Osteocyte (in vitro differentiated cells): Measurements from ENCODE around the gene NRXN3. TPM values are rescaled to one million over a fixed set of nuclear protein-coding genes. Genes with fewer than 3 reads are reported as not detected.

Source experiments
- DNase-seq: peaks from one replicate; pipeline ENCODE4 v3.0.0; 2021; ENCODE audit warnings: mixed read lengths; ENCODE audit not compliant: unreplicated experiment; ENCODE audit errors: extremely low spot score
- H3K27ac Mint-ChIP-seq: one replicate; pipeline ENCODE4 v1.8.0; 2021; ENCODE audit warnings: mild to moderate bottlenecking, mixed read lengths; ENCODE audit not compliant: unreplicated experiment
- H3K27me3 Mint-ChIP-seq: one replicate; pipeline ENCODE4 v1.8.0; 2021; ENCODE audit warnings: mixed read lengths; ENCODE audit not compliant: unreplicated experiment
- H3K36me3 Mint-ChIP-seq: one replicate; pipeline ENCODE4 v1.8.0; 2021; ENCODE audit warnings: mixed read lengths; ENCODE audit not compliant: unreplicated experiment
- H3K4me1 Mint-ChIP-seq: one replicate; pipeline ENCODE4 v1.8.0; 2021; ENCODE audit warnings: mixed read lengths; ENCODE audit not compliant: unreplicated experiment
- H3K4me3 Mint-ChIP-seq: one replicate; pipeline ENCODE4 v1.8.0; 2021; ENCODE audit warnings: mild to moderate bottlenecking, moderate library complexity, mixed read lengths; ENCODE audit not compliant: unreplicated experiment
- H3K9me3 Mint-ChIP-seq: one replicate; pipeline ENCODE4 v1.8.0; 2021; ENCODE audit warnings: mixed read lengths; ENCODE audit not compliant: unreplicated experiment
- total RNA-seq: library from RNA; stranded (reverse); gene quantifications from 2 replicates; pipeline ENCODE4 v1.2.1, GENCODE V29; 2021
- TF ChIP-seq, protein P1 (sequence below): fragments of 200-600 bp; sonication (generic); IDR thresholded peaks from 2 replicates; pipeline ENCODE4 v1.5.0; 2021; ENCODE audit warnings: antibody characterized with exemption, mild to moderate bottlenecking, moderate library complexity

Gene NRXN3
- total RNA-seq, 1 donor from 2014 or later: 26.5 TPM

DNA sequence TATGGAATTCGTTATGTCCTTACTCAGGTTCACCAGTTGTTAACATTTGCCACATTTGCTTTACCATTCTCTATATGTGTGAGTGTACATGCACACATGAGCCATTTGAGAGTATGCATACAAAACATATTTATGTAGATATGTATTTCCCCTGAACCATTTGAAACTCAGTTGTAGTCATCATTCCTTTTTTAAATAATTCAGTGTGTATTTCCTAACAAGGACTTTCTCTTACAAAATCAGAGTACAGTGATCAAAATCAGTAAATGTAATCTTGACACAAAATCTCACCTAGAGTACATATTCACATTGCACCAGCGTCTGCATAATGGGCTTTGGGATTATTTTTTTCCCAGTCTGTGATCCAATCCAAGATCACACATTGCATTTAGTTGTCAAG, 1656.2 kb downstream of the NRXN3 start:
- Mint-ChIP-seq H3K27me3 (no peaks in the 10 kb centered on the region), H3K9me3 (no peaks in the 10 kb centered on the region), H3K4me1 (no peaks in the 10 kb centered on the region), H3K4me3 (no peak overlapping the region), H3K36me3 (no peaks in the 10 kb centered on the region), H3K27ac (no peak overlapping the region)
- TF ChIP-seq, protein P1, sequence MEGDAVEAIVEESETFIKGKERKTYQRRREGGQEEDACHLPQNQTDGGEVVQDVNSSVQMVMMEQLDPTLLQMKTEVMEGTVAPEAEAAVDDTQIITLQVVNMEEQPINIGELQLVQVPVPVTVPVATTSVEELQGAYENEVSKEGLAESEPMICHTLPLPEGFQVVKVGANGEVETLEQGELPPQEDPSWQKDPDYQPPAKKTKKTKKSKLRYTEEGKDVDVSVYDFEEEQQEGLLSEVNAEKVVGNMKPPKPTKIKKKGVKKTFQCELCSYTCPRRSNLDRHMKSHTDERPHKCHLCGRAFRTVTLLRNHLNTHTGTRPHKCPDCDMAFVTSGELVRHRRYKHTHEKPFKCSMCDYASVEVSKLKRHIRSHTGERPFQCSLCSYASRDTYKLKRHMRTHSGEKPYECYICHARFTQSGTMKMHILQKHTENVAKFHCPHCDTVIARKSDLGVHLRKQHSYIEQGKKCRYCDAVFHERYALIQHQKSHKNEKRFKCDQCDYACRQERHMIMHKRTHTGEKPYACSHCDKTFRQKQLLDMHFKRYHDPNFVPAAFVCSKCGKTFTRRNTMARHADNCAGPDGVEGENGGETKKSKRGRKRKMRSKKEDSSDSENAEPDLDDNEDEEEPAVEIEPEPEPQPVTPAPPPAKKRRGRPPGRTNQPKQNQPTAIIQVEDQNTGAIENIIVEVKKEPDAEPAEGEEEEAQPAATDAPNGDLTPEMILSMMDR: no peak
- no peak for DNase-seq

DNA sequence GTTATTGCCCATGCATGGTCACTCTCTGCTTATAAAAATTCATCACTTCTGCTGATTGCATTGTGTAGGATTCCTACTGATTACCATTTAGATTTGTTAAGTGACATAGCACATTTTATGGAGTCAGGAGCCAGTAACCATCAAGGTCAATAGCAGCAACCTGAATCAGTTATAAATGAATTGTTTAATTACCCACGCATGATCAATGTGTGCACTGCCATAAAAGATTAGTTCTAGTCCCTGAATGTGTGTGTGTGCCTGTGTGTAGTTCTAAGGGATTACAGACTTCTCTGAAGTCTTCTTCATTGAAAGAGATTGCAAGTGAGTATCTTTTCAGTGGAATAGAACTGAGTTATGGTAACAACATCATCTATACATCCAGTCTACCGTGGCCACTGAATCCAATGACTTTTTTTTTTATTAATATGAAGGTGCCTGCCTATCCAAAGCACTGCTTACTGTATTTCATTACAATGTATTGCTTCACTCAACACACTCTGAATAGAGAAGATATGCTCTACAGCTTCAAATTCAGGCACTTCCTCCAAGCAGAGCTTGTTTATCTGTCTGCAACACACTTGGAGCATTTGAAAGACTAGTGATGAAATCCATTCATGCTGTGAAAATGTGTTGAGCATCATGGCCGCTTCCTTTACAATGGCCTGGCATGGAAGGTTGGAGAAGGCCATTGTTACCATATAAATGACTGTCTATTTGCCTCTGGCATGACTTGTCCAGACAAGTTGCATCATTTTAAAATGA, 1659.4 kb downstream of the NRXN3 start:
- TF ChIP-seq, protein P1: no peak
- H3K27me3 Mint-ChIP-seq: no peaks in the 10 kb centered on the region
- H3K4me1 Mint-ChIP-seq: no peaks in the 10 kb centered on the region
- no peaks in the 10 kb centered on the region for H3K9me3 Mint-ChIP-seq
- DNase-seq: no peak
- H3K4me3 Mint-ChIP-seq: no peak overlapping the region
- no peaks in the 10 kb centered on the region for H3K36me3 Mint-ChIP-seq
- H3K27ac Mint-ChIP-seq: no peak overlapping the region

DNA sequence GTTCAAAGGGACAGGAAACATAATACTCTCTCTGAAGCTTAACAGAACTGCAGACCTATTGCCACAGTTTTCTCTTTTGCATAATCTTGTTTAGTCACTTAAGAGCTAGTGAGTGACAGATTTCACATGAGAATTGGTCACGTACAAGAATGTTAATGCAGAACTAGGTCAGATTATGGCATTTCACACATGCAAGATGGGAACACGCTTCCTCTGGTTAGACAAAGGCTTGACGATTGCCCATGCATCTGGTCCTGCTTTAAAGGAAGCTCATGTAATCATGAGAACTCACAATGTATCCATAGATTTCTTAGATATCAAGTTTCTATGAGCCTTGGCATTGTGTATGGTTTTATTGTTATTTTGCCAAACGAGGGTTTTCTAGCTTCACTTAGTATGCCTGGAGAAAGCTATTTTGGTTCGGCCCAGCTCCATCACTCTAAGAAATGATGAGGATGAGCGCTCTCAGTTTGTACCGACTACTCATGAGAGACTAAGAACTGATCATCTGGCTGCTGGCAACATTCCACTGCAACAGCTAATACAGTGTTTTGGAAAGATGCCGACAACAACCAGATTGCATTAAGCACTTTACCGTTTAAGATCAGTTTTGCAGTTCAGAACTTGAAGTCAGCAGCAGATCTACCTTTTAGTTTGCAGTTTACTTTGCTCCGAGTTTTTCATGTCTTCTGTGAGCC, 1661.2 kb downstream of the NRXN3 start:
- no peaks in the 10 kb centered on the region for H3K27me3 Mint-ChIP-seq
- H3K9me3 Mint-ChIP-seq: no peaks in the 10 kb centered on the region
- H3K4me3 Mint-ChIP-seq: no peak overlapping the region
- no peaks in the 10 kb centered on the region for H3K36me3 Mint-ChIP-seq
- no peak for DNase-seq
- TF ChIP-seq, protein P1: no peak
- no peak overlapping the region for H3K27ac Mint-ChIP-seq
- peaks cover 5% of the 10 kb centered on the region for H3K4me1 Mint-ChIP-seq

DNA sequence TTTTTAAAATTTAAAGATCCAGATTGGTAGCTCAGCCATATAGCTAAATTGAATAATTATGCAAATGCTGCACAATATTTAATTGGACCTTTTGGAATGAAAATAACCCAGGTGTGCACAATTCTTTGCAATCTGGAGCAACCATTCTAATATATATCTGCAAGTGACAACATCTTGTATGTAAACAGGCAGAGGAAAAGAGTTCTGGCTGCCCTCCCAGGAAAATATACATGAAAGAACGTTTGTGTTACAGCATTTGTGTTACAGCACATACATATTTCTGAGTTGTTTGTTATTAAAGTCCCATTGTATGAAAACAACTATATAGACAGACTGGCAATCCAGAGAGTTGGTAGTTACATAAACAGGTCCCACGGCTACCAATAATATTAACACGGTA, 1663.6 kb downstream of the NRXN3 start:
- Mint-ChIP-seq H3K4me3 (no peak overlapping the region), H3K36me3 (no peaks in the 10 kb centered on the region), H3K9me3 (no peaks in the 10 kb centered on the region), H3K27me3 (no peaks in the 10 kb centered on the region), H3K27ac (no peak overlapping the region), H3K4me1 (peaks cover 11% of the 10 kb centered on the region)
- TF ChIP-seq, protein P1: no peak
- no peak for DNase-seq

DNA sequence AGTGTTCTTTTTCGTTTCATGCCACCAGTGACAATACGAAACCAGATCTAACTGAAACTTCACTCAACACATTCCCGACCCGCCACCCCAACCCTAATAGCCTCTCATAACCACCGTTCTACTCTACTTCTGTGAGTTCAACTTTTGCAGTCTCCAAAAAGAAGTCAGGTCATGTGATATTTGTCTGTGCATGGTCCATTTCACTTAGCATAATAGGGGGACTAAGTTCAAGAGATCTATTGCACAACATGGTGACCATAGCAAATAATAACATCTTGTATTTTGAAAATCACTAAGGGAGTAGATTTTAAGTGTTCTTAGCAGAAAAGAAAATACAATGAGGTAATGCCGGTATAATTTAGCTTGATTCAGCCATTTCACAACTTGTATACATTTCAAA, 1664.7 kb downstream of the NRXN3 start:
- Mint-ChIP-seq H3K4me1 (peaks cover 13% of the 10 kb centered on the region), H3K36me3 (no peaks in the 10 kb centered on the region), H3K27ac (no peak overlapping the region), H3K27me3 (no peaks in the 10 kb centered on the region), H3K4me3 (no peak overlapping the region), H3K9me3 (no peaks in the 10 kb centered on the region)
- TF ChIP-seq, protein P1: no peak
- DNase-seq: no peak
